Stimulated activated CD4-positive, alpha-beta T cell treated with anti-CD3 and anti-CD28 coated beads, TNF-alpha, amount 100 ng/mL, for 48 hours (primary cell): ENCODE results near the gene NGB.
"Not testable (repeated sequence)": the region's sequence is repeated elsewhere in the genome, so short reads cannot be mapped to it uniquely, and the experiment has no call there.

Source experiments
- DNase-seq, 3 donors: peaks; one replicate each; pipeline ENCODE4 v3.0.0-alpha.2; 2020; ENCODE audit warnings: low read depth in 3 of 3

Gene NGB

DNA sequence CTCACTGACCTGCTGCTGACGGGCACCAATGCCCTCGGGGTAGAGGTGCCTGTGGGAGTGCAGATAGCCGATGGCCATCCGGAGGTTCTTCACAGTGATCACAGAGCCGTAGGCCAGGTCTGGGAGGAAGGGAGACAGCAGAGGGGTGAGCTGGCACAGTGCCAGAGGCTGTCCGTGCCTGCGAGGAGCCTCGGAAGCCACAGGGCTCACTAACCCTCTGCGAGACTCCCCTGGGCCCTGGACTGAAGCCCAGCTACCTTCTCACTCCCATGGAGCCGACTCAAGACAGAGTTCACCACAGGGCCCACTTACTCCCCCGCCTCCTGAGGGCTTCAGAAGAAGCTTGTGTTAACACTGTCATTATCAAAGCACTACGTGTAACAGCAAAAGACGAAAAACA, 25.1 kb upstream of the NGB start:
- no peak for DNase-seq

DNA sequence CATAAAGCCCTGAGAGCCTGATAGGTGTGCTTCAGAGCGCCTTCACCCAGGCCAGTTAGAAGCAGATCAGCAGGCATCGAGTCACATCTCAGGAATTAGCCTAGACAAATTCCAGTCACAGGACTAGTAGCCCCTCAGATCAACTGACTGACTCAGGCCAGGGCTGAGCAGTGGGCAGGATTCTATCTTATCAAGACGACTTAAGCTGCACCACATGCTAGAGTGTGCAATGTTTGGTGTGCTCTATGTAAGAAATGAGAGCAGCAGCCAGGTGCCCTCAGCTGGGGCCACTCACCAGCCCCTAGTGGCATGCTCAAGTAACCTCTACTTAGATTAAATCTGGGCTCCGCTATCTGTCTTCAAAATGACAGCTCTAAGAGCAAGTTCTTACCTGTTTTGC, 19.7 kb upstream of the NGB start:
- no peak for DNase-seq

GRCh38 chr14:77286576-77286975, 15.6 kb upstream of the NGB start:
- no peak for DNase-seq

- DNase-seq, result no peak
Measured at GRCh38 chr14:77284466-77284865, 13.5 kb upstream of the NGB start.

DNA sequence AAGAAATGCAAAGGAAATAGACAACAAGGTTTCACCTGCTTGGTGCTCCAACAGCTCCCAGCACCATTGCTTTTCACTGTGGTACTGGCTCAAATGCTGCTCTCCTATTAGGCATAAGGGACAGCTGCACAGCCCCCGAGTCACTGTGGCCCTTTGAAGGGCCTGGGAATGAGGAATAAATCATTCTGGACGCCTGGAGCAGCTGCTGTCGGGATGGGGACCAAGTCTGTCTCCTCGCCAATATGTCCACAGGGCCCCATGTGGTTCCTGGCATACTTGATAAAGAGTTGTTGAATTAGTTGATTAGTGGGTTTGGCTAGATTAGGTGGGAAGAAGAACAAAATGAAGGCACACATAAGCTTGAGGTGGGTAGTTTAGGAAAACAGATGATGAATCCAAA, 13.1 kb upstream of the NGB start:
- no peak for DNase-seq

GRCh38 chr14:77281852-77282410, 10.9 kb upstream of the NGB start:
- no peak for DNase-seq

DNA sequence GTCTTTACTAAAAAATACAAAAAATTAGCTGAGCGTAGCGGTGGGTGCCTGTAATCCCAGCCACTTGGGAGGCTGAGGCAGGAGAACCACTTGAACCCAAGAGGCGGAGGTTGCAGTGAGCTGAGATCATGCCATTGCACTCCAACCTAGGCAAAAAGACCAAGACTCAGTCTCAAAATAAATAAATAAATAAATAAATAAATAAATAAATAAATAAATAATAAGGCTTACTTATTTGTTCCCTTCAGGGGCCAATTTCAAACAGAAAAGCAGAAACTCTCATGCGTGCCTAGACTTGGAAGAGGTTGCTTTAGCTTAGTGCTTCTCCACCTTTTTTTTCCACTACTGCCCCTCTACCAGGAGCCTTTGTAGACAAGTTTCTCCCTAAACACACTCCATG, 9.9 kb upstream of the NGB start:
- not testable (repeated sequence) for DNase-seq

DNA sequence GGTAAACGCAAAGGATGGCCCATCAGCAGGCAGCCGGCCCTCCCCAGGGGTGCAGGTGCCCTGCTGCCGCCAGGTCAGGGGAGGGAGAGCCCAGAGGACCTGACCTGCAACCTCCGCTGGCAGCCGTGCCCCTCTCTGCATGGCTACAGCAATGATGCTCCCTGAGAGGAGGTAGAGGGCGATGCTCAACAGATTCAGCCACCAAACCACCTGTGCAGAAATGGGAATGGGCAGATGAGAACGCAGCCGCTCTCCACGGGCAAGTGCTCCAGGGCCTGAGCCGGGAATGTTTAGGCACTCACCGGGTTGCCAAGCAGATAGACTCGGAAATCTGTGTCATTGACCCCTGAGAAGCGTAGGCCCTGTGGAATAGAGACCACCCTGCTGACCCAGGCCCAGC, 8.7 kb upstream of the NGB start:
- DNase-seq, result no peak

- DNase-seq, result no peak
Measured at GRCh38 chr14:77278461-77279230, 7.6 kb upstream of the NGB start.

- no peak for DNase-seq
Measured at GRCh38 chr14:77276959-77277358, 6.0 kb upstream of the NGB start.

- DNase-seq, result no peak
Measured at GRCh38 chr14:77276295-77276935, 5.4 kb upstream of the NGB start.

- no peak for DNase-seq
Measured at GRCh38 chr14:77275601-77276017, 4.6 kb upstream of the NGB start.

GRCh38 chr14:77275041-77275580, 4.1 kb upstream of the NGB start:
- DNase-seq, result no peak

GRCh38 chr14:77273796-77274195, 2.8 kb upstream of the NGB start:
- no peak for DNase-seq

GRCh38 chr14:77272261-77272660, 1.3 kb upstream of the NGB start:
- no peak for DNase-seq

- DNase-seq, result no peak
Measured at GRCh38 chr14:77270361-77271112, 469 bp downstream of the NGB start.

DNA sequence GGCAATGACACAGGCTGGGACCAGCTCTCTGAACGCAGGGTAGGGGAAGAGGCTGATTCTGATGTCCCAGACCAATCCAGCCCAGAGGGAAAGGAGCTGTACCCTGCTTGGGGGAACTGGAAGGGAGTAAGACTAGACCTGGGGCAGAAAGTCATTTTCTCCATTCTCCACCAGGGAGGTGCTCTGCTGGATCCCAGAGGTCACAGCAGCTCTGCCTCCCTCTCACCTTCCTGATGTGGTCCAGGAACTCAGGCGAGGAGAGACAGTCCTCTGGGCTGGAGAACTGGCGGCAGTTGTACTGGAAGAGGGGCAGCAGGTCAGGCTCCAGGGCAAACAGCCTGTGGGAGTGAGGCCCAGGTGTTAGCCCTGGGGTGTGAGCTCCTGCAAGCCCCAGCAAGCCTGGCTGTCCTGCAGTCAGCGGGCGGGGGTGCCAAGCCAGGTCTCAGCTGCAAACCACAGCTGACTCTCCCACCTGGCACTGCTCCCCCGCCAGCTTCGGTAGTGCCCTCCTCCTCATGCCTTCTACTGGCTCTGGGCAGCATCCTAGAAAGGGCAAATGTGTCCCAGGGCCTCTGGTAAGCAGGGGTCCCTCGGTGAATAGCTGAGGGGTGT, 1.9 kb downstream of the NGB start:
- DNase-seq, result no peak

- no peak for DNase-seq
Measured at GRCh38 chr14:77267937-77268699, 2.9 kb downstream of the NGB start.

GRCh38 chr14:77266336-77266735, 4.7 kb downstream of the NGB start:
- DNase-seq, result no peak

DNA sequence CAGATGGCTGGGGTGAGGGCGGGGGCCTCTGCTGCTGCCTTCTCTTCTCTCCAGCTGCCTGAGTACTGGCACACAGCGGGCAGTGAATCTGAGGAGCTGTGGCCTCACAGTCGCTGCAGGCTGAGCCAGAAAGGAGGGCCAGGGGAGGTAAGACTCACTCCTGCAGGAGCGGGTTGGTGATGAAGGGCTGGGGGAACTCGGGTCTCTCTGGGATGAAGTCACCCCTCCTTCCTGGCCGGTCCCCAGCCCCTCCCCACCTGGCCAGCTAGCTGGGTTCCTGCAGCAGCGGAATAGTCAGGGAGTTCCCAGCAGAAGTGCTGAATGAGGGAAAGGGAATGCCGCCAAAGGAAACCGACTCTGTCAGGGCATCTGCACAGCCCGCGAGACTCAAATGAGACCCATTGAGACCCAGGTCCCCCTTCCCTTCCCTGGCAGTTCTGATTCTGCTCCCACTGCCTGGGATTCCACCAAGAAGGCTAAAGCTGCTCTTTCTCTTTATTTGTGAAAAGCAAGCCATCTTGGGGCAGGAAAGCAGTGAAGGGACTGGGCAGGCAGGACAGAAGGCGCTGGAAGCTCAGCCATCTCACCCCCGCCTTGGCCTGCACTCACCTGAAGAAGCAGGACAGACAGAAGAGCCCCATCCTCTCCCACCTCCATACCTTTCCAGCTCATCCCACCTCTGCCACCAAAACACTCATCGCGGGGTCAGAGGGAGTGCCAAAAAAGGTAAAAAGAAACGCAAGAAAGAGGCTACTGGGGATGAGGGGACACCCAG, 5.3 kb downstream of the NGB start:
- no peak for DNase-seq
